SK-N-MC (cell line): ENCODE results near the gene PLEKHG5.

Source experiments
- EZH2 ChIP-seq: fragments of 200-600 bp; sonication (generic); IDR thresholded peaks from one replicate; pipeline ENCODE4 v1.6.1; 2017; ENCODE audit warnings: antibody characterized with exemption
- POLR2AphosphoS5 ChIP-seq: IDR thresholded peaks from 2 replicates; pipeline ENCODE4 v1.6.1; 2012; ENCODE audit warnings: mild to moderate bottlenecking, low read depth, low read length, borderline replicate concordance

DNA sequence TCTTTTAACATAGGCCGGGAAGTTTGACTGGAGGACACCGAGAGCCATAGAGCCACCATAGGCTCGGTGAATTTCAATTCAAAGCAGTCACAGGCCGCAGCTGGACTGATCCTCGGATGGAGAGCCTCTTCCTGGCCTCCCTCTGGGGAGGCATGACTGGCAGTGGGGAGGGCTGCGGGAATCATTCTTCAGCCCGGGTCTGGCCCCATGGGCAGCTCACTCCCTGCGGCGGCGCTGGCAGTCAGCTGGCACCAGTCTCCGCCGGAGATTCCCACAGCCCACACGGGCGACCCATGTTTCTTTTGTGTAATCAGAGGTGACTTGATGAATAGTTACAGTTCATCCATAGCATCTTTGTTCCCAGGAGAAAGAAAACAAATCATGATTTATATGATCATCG is 56.3 kb downstream of the PLEKHG5 start:
- TF ChIP-seq POLR2AphosphoS5, result no peak
- no peak for TF ChIP-seq EZH2
